RPMI7951 (cell line): ENCODE results near the gene ADCY2. TPM values are rescaled to one million over a fixed set of nuclear protein-coding genes. Genes with fewer than 3 reads are reported as not detected.

Experiments
- DNase-seq: peaks from one replicate; pipeline ENCODE4 v3.0.0-alpha.2; 2012; ENCODE audit warnings: low read depth
- total RNA-seq: library from RNA; depleted of rRNA; stranded (reverse); fragments of >200 nt; shearing (Covaris generic); gene quantifications from 2 replicates; pipeline ENCODE4 v1.2.3, GENCODE V29; 2014

ADCY2 gene
- total RNA-seq, 1 experiment from 2014 or later, result under 0.01 TPM

DNA sequence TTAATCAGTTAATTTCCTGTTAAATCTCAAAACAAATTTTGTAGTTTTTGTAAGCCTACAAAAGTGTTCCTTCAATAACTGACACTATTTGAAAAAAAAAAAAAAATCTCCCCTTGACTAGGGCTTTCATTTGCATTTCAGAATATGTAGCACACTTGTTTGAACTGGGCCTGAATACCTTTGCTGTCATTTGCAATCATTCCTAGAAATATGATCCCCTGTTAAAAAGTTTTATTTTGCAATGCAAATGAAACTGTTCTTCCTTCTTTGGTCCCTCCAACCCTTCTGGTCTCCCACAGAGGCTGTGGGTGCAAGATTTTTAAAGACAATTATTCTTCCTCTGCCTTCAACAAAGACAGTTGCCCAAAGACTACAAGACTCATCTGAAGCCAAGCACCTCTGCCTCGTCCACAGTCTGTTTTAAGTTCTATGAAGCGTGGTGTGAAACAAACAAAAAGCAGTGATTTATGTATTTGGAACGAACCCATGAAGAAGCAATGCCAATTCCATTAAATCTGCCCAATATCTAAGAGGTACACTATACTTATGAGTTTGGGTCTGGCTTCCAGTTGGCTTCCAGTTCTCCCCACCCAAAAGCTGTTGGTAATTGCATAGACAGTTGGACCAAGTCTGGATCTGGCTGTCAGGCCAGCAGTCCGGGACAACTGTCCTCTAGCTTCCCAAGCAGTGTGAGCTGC lies 388.9 kb downstream of the ADCY2 start:
- no peak for DNase-seq

- no peak for DNase-seq
These were observed 391.8 kb downstream of the ADCY2 start for GRCh38 chr5:7787770-7788169.

DNA sequence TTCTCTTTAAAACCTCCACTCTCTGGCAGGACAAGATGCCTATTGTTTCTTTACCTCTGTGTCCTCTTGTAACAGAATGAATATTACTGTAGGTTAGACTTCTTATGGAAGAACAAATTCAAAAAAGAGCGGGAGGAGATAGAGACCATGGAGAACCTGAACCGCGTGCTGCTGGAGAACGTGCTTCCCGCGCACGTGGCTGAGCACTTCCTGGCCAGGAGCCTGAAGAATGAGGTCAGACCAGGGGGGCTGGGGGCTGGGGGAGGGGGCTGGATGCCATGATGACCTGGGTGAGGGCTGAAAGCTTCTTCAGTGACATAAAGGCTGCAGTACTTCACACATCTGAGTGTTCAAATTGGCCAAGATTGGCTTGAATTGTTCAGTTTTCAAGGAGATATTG lies 393.6 kb downstream of the ADCY2 start:
- no peak for DNase-seq

GRCh38 chr5:7793895-7794294 lies 398.0 kb downstream of the ADCY2 start:
- no peak for DNase-seq

GRCh38 chr5:7794311-7794710 lies 398.4 kb downstream of the ADCY2 start:
- DNase-seq, result no peak

- no peak for DNase-seq
These were observed 398.9 kb downstream of the ADCY2 start for GRCh38 chr5:7794823-7795222.

DNA sequence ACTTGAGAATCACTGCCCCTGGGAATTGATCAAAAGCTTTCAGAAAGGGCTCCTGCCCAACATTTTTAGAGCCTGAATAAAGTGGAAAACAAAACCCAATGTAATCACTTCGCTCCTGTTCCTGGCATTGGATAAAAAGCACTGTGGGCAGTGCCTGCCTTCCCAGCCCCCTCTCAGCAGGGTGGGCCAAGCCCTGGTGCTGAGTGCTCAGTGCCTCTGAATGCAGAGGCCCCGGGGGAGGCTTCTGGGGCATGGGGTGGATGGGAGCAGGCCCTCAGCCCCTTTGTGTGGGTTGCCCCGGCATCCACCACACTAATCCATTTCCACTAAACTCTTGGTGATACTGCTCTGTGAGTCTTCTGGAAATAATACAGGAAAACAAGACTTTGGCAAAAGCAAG lies 399.4 kb downstream of the ADCY2 start:
- DNase-seq, result no peak

- DNase-seq, result no peak
These were observed 406.1 kb downstream of the ADCY2 start for GRCh38 chr5:7801891-7802614.

- DNase-seq, result peak; percentile 5
These were observed 406.9 kb downstream of the ADCY2 start for GRCh38 chr5:7802855-7803254.

DNA sequence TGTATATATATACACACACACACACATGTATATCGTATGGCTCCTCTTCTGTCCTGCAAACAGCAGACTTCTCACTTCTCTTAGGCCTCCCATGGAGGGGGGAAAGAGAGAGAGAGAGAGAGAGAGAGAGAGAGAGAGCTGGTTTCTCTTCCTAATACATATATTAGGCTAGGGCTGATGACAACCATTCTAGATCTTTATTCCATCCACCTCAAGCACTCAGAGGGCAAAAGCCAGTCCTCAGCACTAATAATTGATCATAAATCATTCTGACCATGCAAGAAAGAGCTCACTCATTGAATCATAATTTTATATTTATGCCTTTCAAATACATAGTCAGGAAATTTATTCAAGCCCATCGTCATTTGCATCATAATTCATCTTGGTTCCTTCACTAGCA lies 408.0 kb downstream of the ADCY2 start:
- DNase-seq, result no peak

DNA sequence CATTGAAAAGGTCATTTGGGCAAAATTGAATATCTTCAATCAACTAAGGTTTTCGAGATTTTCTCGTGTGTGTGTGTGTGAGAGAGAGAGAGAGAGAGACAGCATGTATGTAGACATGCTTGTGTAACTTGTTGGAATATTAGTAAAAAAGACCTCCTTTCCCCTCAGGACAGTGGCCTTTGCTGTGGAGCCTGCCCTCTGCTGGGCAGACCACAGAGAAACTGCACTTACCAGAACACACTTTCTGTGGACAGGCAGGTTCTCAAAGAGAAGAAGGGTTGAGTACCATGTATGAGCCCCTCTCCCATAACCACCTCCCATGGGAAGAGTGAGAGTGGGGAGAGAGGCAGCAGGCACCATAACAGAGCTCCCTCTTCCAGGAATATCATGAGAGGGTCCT lies 409.4 kb downstream of the ADCY2 start:
- DNase-seq, result no peak

DNA sequence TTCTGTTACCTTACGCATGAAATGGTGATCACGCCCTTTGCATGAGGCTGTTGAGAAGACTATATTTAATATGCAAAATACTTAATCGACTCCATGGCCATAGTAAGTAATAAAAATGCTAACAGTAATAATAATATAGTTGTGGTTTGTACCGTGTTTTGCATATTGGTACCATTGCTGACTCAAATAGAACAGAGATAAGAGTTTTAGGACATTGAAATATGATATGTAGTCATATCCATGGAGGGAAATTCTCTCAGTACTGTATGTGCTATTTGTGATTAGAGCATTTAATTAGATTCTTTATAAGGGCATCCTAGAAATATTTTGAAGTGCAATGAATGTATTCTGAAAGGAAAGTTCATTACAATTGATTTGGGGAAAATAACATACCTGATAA lies 413.1 kb downstream of the ADCY2 start:
- DNase-seq, result no peak

DNA sequence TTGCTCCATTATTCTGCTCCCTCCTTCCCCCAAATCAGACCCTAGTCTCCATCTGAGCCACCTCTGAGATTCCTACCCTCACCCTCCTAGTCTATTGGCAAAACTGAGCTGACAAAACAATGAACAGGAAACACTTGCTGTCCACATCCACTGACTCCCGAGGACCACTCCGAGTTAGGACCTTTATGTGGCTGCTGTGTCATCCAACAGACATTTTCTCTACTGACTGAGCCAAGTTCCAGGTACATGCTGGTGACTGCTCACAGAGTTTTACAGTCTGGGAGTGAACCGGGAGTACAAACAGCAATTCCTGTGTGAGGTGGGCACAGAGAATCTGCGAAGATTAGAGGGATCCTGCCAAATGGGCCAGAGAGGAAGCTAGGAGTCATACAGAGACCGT lies 415.8 kb downstream of the ADCY2 start:
- DNase-seq, result no peak

- DNase-seq, result no peak
These were observed 417.1 kb downstream of the ADCY2 start for GRCh38 chr5:7813007-7813406.

GRCh38 chr5:7813576-7813975 lies 417.6 kb downstream of the ADCY2 start:
- DNase-seq, result no peak

- no peak for DNase-seq
These were observed 418.9 kb downstream of the ADCY2 start for GRCh38 chr5:7814816-7815215.

GRCh38 chr5:7815892-7816534 lies 420.1 kb downstream of the ADCY2 start:
- peak; percentile 60 for DNase-seq

GRCh38 chr5:7816535-7816901 lies 420.6 kb downstream of the ADCY2 start:
- no peak for DNase-seq

DNA sequence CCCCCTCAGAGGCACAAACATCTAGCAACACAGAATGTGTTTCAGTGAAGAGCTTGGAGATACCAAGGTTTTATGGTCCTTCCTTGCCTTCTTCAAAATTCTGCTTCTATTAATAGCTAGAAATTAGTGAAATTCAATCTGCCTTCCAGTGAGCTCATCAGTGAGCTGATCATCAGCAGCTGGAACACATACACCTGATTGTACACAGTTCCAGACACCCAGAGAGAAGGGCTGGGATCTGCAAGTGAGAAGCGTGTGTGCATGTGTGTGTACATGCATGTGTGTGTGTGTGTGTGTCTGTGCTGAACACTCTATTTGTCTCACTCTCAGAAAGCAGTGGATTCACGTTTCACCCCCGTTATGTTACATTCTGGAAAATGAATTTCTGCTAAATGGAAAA lies 426.5 kb downstream of the ADCY2 start:
- DNase-seq, result no peak

- no peak for DNase-seq
These were observed 427.7 kb downstream of the ADCY2 start for GRCh38 chr5:7823594-7823993.

GRCh38 chr5:7824995-7825394 lies 429.1 kb downstream of the ADCY2 start:
- DNase-seq, result no peak

- no peak for DNase-seq
These were observed 429.7 kb downstream of the ADCY2 start for GRCh38 chr5:7825630-7826029.

DNA sequence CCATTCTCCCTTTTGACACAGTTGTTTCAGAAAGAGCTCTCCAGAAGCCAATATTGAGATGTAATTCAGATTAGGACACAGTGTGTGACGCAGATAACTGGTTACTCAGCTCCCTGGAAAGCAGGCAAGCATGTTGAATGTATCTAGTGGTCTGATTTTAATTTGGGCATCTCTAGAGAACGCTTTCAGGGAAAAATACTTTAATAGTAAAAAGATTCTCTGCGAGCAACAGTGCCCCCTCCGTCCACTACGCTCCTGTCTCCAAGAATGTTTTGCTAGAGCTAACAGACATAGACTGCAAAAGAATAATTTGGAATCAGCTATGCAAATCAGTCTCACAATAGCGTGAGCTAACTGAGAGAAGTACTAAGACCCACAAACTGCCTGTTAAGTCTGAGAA lies 431.7 kb downstream of the ADCY2 start:
- no peak for DNase-seq
